CD4-positive, alpha-beta T cell treated with Interferon alpha-2 for 1 hour (primary cell): ENCODE data around the gene HLA-E.
"Not testable (repeated sequence)": the region's sequence is repeated elsewhere in the genome, so short reads cannot be mapped to it uniquely, and the experiment has no call there.

ENCODE experiments used
- DNase-seq, 2 donors: peaks; one replicate each; pipeline ENCODE4 v3.0.0-alpha.2; 2020 to 2022

The HLA-E gene

GRCh38 chr6:30508890-30509736 is 19.8 kb downstream of the HLA-E start:
- DNase-seq, result peak in 1 of 2 donors; percentile 79

GRCh38 chr6:30510419-30511168 is 21.3 kb downstream of the HLA-E start:
- no peak for DNase-seq

GRCh38 chr6:30511169-30511546 is 21.8 kb downstream of the HLA-E start:
- DNase-seq, result no peak

GRCh38 chr6:30513451-30513850 is 24.1 kb downstream of the HLA-E start:
- DNase-seq, result no peak

- DNase-seq, result no peak
Measured at GRCh38 chr6:30515106-30515505, 25.8 kb downstream of the HLA-E start.

- DNase-seq, result peak; percentile 95
Measured at GRCh38 chr6:30515944-30516753, 26.8 kb downstream of the HLA-E start.

- not testable (repeated sequence) for DNase-seq
Measured at GRCh38 chr6:30516754-30517076, 27.4 kb downstream of the HLA-E start.

- DNase-seq, result not testable (repeated sequence)
Measured at GRCh38 chr6:30517767-30518504, 28.6 kb downstream of the HLA-E start.

- DNase-seq, result peak in 1 of 2 donors; percentile 44
Measured at GRCh38 chr6:30518505-30519145, 29.3 kb downstream of the HLA-E start.

GRCh38 chr6:30520522-30520921 is 31.2 kb downstream of the HLA-E start:
- no peak for DNase-seq

- DNase-seq, result not testable (repeated sequence)
Measured at GRCh38 chr6:30521082-30521481, 31.8 kb downstream of the HLA-E start.

- DNase-seq, result not testable (repeated sequence)
Measured at GRCh38 chr6:30521952-30522351, 32.6 kb downstream of the HLA-E start.

- DNase-seq, result not testable (repeated sequence)
Measured at GRCh38 chr6:30526444-30526843, 37.1 kb downstream of the HLA-E start.

GRCh38 chr6:30529349-30529875 is 40.1 kb downstream of the HLA-E start:
- DNase-seq, result peak; percentile 20 to 37

GRCh38 chr6:30530014-30530413 is 40.7 kb downstream of the HLA-E start:
- no peak for DNase-seq

GRCh38 chr6:30533460-30534294 is 44.4 kb downstream of the HLA-E start:
- peak in 1 of 2 donors; percentile 64 for DNase-seq

- DNase-seq, result no peak
Measured at GRCh38 chr6:30537931-30538330, 48.6 kb downstream of the HLA-E start.

- peak; percentile 82 to 88 for DNase-seq
Measured at GRCh38 chr6:30541515-30542403, 52.5 kb downstream of the HLA-E start.

- DNase-seq, result peak; percentile 41 to 62
Measured at GRCh38 chr6:30542404-30542725, 53.1 kb downstream of the HLA-E start.

- DNase-seq, result no peak
Measured at GRCh38 chr6:30542915-30543314, 53.6 kb downstream of the HLA-E start.
